A549 (cell line): ENCODE data around the gene ENTR1.

Experiments
- CEBPB ChIP-seq, 2 experiments: fragments of >200 bp in 1 of 2; sonication (Bioruptor Twin) in 1 of 2; formaldehyde crosslinking in 1 of 2; IDR thresholded peaks; 2 replicates each; pipeline ENCODE4 v1.6.1; 2012 to 2016
- CTCF ChIP-seq: fragments of >200 bp; sonication (Bioruptor Twin); formaldehyde crosslinking; IDR thresholded peaks from 3 replicates; pipeline ENCODE4 v1.5.1; 2016
- MYC ChIP-seq: IDR thresholded peaks from 2 replicates; pipeline ENCODE4 v1.6.1; 2012; ENCODE audit warnings: mild to moderate bottlenecking, inconsistent platforms, low read length, improper control_type of control experiment, borderline replicate concordance

- no peak for TF ChIP-seq CTCF
- no peak for TF ChIP-seq MYC
- no peak for TF ChIP-seq CEBPB (IDR thresholded peaks at IDR 0.05)
These were observed 49.0 kb upstream of the ENTR1 start for GRCh38 chr9:136459425-136459824.
